ENCODE results near the gene TMEM164.

GRCh38 chrX:110070970-110071369 is 68.1 kb downstream of the TMEM164 start:
- no peak for TF ChIP-seq CTCF (conservative IDR thresholded peaks at IDR 0.05; ENCODE audit: low read depth in 2 of 2)
- TF ChIP-seq EZH2 (IDR thresholded peaks at IDR 0.05; ENCODE audit: low read depth, unreplicated experiment) = no peak
- TF ChIP-seq REST (IDR thresholded peaks at IDR 0.05; ENCODE audit: unreplicated experiment) = no peak
- TF ChIP-seq CREB1 (CRISPR knock-in tag; IDR thresholded peaks at IDR 0.05; ENCODE audit: low read depth) = no peak
- TF ChIP-seq ZNF331 (CRISPR knock-in tag; IDR thresholded peaks at IDR 0.05; ENCODE audit: low read depth) = no peak
- TF ChIP-seq POLR2AphosphoS5 (IDR thresholded peaks at IDR 0.05; ENCODE audit: low read depth) = no peak
- TF ChIP-seq ETS1 (IDR thresholded peaks at IDR 0.05) = no peak
- no peak for TF ChIP-seq EZH2phosphoT487 (IDR thresholded peaks at IDR 0.05; ENCODE audit: unreplicated experiment)
- TF ChIP-seq JUNB (IDR thresholded peaks at IDR 0.05; ENCODE audit: unreplicated experiment) = no peak
- no peak for TF ChIP-seq ZNF114 (CRISPR knock-in tag; IDR thresholded peaks at IDR 0.05)
- no peak for TF ChIP-seq STAT1 (IDR thresholded peaks at IDR 0.05; ENCODE audit: unreplicated experiment)
- TF ChIP-seq NANOG (IDR thresholded peaks at IDR 0.05; ENCODE audit: borderline replicate concordance) = no peak
- no peak for TF ChIP-seq ZNF462 (CRISPR knock-in tag; IDR thresholded peaks at IDR 0.05)
